ENCODE data around the gene MLPH.

Gene MLPH

DNA sequence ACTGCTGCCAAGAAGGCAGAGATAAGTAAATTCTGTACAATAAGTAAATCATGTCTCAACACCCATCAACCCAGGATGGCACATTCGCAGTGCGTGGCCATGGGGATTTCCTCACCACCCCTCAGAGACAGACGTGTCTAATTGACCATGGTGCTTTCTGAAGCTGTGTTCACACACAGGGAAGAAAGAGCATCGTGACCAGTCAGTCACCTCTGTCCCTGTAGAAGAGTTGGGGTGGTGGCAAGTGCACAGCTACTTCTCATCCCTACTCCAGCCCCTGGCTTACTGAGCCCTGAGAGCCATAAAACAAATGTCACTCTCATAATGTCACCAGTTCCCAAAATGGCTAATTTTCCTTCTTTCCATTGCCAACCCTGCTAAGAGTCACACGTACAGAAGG, 31.3 kb upstream of the MLPH start:
- no peak for DNase-seq (ENCODE audit: low read depth in 2 of 2)
- TF ChIP-seq CTCF (IDR thresholded peaks at IDR 0.05; ENCODE audit: low read depth, low read length) = no peak
- no peak overlapping the region for H3K4me3 ChIP-seq (replicated peaks in 1 of 2; ENCODE audit: low read depth in 2 of 2, low read length in 2 of 2)

DNA sequence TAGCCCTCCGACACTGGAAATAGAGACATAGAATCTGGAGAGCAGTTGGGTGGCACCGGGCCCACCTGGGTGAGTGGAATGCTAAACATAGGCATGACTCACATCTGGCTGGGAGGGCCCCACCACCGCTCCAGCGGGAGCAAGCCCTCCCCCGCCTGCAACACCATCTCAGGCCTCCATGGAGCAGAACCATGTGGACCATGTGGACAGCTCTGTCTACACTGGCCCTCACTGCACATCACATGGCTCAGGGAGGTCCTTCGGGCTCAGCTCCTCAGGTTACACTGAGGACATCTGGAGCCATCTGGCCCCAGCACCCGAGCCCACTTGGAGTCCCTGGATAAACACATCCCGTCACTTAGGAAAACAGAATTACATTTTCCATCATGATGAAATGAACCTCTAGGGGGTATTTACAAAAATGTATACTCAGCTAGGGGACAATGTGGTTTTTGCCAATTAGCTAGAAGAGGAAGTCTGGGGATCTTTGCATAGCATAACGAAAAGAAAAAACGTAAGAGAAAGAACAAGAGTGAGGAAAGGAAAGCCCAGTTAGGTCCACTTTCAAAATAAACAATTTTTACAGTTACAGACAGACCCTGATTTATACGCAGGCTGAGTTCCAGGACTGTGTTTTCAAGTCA, 30.7 kb upstream of the MLPH start:
- peak; percentile 64 to 95 for DNase-seq (ENCODE audit: low read depth in 2 of 2)
- TF ChIP-seq CTCF (IDR thresholded peaks at IDR 0.05; ENCODE audit: low read depth, low read length) = no peak

GRCh38 chr2:237457388-237457941, 29.6 kb upstream of the MLPH start:
- no peak for DNase-seq (ENCODE audit: low read depth in 2 of 2)
- TF ChIP-seq CTCF (IDR thresholded peaks at IDR 0.05; ENCODE audit: low read depth, low read length) = no peak
- H3K4me3 ChIP-seq (replicated peaks in 1 of 2; ENCODE audit: low read depth in 2 of 2, low read length in 2 of 2) = no peak overlapping the region

More for the DNA sequence above, 30.7 kb upstream of the MLPH start:
- H3K4me3 ChIP-seq (replicated peaks in 1 of 2; ENCODE audit: low read depth in 2 of 2, low read length in 2 of 2) = no peak overlapping the region

DNA sequence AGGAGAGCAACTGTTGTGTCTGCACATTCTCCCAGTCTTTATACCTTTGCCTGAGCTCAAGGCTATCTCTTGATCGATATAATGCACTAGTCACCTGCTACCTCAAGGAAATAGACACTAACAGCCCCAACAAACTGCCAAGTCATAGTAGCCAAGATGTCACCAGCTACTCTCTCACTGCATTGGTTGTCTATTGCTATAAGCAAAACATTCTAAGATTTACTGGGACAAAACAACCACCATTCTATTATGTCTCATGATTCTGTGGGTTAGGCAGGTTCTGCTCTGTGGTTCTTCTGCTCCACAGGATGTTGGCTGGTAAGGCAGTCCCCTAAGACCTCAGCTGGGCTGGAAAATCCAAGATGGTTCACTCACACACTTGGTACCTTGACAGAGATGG, 28.5 kb upstream of the MLPH start:
- H3K4me3 ChIP-seq (replicated peaks in 1 of 2; ENCODE audit: low read depth in 2 of 2, low read length in 2 of 2) = no peak overlapping the region
- no peak for TF ChIP-seq CTCF (IDR thresholded peaks at IDR 0.05; ENCODE audit: low read depth, low read length)
- DNase-seq (ENCODE audit: low read depth in 2 of 2) = no peak

DNA sequence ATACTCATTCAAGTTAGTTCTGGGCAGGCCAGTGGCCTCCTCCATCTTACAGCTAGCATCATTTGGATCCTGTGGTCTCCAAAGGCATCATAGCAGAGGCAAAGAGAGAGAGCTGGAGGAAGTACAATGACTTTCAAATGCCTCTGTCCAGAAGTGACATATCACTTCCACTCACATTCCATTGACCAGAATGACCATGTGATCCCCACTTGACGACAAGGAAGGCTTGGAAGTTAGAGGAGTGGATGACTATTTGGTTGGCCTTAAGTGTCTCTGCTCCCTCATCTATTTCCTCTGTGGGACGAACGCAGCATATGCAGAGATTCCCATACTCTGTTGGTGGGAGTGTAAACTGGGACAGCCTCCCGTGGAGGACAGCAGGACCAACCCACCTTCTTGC, 27.8 kb upstream of the MLPH start:
- TF ChIP-seq CTCF (IDR thresholded peaks at IDR 0.05; ENCODE audit: low read depth, low read length) = no peak
- no peak overlapping the region for H3K4me3 ChIP-seq (replicated peaks in 1 of 2; ENCODE audit: low read depth in 2 of 2, low read length in 2 of 2)
- no peak for DNase-seq (ENCODE audit: low read depth in 2 of 2)

DNA sequence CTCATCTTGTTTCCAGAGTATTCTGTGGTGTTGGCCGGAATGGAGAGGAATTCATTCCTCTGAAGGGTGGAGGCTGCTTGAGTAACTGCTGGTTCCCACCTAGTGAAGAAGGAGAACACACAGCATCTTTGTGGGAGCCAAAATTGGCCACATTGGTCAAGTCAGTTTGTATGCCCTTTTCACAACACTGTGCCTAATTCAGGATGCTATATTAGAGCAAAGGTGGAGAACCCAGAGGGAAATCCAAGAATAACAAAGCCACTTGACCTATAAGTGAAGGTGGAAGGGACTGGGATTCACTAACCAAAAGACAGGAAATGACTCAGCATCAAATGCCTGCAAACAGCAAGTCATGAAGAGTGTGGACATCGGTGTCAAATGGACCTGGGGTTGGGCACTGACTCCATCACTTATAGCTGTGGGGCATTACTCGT, 27.3 kb upstream of the MLPH start:
- DNase-seq (ENCODE audit: low read depth in 2 of 2) = peak; percentile 73 to 96
- no peak overlapping the region for H3K4me3 ChIP-seq (replicated peaks in 1 of 2; ENCODE audit: low read depth in 2 of 2, low read length in 2 of 2)
- TF ChIP-seq CTCF (IDR thresholded peaks at IDR 0.05; ENCODE audit: low read depth, low read length) = no peak

Measured in cardiac fibroblast (primary cell).